NCI-H2196 (cell line): Measurements from ENCODE around the gene STRN4.
A peak's percentile ranks its signal among the peaks of the same experiment; 100 is the strongest.
"Not testable (repeated sequence)": the region's sequence is repeated elsewhere in the genome, so short reads cannot be mapped to it uniquely, and the experiment has no call there.

ENCODE experiments used
- DNase-seq: peaks from one replicate; lab custom pipeline; 2025; ENCODE audit not compliant: unreplicated experiment; lab: John Stamatoyannopoulos, UW

STRN4 gene, protein sequence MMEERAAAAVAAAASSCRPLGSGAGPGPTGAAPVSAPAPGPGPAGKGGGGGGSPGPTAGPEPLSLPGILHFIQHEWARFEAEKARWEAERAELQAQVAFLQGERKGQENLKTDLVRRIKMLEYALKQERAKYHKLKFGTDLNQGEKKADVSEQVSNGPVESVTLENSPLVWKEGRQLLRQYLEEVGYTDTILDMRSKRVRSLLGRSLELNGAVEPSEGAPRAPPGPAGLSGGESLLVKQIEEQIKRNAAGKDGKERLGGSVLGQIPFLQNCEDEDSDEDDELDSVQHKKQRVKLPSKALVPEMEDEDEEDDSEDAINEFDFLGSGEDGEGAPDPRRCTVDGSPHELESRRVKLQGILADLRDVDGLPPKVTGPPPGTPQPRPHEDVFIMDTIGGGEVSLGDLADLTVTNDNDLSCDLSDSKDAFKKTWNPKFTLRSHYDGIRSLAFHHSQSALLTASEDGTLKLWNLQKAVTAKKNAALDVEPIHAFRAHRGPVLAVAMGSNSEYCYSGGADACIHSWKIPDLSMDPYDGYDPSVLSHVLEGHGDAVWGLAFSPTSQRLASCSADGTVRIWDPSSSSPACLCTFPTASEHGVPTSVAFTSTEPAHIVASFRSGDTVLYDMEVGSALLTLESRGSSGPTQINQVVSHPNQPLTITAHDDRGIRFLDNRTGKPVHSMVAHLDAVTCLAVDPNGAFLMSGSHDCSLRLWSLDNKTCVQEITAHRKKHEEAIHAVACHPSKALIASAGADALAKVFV

DNA sequence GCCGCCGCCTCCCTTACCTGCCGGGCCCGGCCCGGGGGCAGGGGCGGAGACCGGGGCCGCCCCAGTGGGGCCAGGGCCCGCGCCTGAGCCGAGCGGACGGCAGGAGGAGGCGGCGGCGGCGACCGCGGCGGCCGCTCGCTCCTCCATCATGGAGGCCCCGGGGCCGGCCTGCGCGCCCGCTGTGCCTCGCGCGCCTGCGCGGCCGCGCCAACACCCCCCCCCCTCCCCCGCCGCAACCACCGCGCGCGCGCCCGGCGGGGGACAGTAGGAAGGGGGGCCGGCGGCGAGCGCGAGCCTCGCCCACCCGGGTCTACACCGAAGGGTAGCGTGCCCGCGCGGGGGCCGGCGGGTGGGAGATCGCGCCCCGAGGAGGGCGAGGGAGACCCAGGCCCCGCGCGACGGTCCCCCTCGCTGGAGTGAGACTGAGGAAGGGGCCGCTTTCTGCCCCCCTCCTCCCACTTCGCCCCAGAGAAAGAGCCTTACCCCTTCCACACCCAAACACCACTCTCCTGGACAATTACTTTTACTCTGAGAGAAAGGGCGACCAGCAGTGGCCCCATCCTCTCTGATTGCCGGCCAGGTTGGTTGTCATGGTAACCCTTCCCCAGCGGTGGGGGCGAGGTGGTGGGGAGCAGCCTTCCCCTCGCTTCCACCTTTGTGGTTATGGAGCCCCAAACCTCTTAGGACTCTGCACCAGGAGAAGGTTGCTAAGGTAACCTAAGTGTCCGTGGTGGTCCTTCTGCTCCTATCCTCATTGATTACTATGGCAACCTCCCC, at the start of gene STRN4:
TSS of gene STRN4 (minus strand) at position 170 of the 777 bp plus-strand sequence. CDS start at position 150, 20 bp downstream.
- DNase-seq = peak; percentile 77

DNA sequence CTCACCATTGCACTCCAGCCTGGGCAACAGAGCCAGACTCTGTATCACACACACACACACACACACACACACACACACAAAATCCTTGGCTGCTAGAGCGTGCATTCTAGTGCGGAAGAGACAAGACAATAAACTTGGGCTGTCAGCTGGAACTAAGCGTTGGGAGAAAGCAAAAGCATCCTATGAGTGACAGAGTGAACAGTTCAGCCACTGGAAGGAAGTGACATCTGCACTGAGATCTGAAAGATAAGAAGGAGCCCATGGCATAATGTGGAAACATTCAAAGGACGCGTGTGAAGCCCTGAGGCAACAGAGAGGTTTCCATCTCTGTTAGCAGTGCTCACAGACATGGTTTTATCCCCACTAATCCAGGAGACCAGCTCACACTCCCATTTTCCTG, 45.7 kb upstream of the STRN4 start:
- DNase-seq = no peak

DNA sequence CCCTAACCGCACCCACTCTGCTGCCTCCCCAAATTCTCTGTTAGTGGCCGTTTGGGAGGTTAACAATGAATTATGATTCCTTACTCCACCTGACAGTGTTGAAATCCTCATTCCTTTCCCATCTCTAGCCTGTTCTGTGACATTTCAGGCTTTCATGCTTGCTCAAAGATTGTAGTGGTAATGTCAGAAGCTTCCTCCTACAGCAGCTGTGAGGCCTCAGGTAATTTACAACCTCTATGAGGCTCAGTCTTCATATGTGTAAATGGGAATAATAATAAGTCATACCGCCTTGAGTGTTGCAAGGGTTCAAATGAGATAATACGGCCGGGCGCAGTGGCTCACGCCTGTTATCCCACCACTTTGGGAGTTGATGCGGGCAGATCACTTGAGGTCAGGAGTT, 43.1 kb upstream of the STRN4 start:
- no peak for DNase-seq

DNA sequence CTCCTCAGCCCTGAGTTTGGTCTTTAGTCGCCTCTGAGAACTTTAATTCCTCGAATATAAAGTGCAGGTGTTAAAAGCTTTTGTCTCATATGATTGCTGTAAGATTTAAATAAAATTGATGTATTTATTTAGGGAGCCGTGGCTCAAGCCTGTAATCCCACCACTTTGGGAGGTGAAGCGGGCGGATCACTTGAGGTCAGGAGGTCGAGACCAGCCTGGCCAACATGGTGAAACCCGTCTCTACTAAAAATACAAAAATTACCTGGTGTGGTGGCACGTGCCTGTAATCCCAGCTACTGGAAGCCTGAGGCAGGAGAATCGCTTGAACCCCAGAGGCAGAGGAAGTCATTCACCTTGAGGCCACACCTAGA, 42.7 kb upstream of the STRN4 start:
- DNase-seq = no peak

DNA sequence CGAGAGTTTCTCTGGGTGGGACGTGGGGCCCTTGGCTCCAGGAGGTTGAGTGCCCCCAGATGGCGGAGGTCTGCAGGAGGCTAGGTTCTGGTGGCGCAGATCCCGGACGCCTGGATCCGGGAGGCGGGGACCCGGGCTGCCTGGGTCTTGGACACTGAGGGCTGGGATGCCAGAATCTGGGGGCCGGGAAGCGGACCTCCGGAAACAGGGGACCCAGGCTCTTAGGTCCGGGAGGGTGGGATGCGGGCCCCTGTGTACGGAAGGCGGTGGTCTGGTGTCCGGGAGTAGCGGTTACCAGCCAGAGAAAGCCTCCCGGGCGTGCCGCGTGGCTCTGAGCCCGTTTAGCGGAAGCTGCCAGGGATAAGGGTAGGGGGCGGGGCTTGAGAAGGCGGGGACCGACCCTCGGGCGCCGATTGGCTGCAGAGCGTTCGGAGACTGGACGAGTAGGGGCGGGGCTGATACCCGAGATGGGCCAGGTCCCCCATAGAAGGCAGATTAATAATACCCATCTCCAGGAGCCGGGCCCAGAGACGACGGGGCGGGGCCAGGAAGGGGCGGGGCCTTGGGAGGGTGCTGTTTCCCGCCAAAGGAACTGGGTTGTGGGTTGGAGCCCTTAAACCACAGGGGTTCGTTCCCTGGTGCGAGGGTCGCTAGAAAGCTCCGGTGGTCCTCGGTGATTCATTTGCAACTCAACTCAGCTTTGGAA, 42.2 kb upstream of the STRN4 start, which contains the start of gene SLC1A5:
TSS of gene SLC1A5 (minus strand) at position 333 of the 706 bp plus-strand sequence. CDS start 629 bp downstream, outside the sequence.
- peak; percentile 97 for DNase-seq

DNA sequence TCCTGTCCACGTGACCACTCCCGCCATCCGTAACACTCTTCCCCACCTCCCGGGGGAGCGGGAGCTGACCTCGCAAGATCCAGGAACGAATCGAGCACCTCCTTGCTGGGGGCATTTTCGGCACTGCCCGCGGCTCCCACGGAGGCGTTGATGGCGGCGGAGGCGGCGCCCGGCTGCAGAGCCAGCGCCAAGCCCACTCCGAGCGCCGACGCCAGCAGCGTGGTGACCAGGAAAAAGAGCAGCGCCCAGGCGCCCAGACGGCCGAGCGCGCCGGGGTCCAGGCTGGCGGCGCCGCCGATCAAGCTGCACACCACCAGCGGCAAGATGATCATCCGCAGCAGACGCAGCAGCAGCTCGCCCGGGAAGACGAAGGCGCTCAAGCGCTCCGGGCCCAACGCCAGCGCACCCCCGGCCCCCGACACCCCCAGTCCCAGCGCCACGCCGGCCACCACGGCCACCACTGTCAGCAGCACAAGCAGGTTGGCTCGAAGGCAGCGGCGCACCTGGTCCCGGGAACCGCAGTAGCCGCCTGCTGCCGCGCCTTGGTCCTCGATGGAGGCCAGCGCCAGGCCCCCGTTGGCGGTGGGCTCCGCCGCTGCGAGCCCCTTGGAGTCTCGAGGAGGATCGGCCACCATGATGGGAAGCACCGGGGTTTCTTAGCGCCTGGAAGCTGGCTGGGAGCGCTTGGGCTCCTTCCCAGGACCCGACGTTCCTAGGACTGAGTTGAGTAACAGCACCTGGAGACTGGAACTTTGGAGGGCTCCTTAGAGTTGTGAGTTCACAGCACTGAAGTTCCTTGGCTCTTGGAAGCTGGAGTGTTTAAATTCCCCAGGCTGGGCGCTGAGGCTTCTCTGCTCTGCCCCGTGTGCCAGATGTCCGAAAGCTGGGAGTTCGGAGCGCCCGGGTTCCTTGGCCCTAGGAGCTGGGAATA, 41.3 kb upstream of the STRN4 start:
- DNase-seq = no peak

DNA sequence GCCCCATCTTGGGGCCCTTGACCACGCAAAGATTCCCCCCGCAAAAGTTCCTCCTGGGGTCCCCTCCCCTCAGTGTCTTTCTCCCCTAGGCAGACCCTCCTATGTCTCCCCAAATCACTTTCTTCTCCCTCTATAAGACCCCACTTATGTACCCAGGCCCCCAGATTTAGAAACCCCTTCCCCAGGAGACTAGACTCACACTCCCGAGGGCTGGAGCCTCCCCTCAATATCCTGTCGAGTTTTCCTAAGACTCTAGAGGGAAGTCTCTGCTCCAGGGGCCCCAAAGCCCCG, 40.7 kb upstream of the STRN4 start:
- DNase-seq = no peak

DNA sequence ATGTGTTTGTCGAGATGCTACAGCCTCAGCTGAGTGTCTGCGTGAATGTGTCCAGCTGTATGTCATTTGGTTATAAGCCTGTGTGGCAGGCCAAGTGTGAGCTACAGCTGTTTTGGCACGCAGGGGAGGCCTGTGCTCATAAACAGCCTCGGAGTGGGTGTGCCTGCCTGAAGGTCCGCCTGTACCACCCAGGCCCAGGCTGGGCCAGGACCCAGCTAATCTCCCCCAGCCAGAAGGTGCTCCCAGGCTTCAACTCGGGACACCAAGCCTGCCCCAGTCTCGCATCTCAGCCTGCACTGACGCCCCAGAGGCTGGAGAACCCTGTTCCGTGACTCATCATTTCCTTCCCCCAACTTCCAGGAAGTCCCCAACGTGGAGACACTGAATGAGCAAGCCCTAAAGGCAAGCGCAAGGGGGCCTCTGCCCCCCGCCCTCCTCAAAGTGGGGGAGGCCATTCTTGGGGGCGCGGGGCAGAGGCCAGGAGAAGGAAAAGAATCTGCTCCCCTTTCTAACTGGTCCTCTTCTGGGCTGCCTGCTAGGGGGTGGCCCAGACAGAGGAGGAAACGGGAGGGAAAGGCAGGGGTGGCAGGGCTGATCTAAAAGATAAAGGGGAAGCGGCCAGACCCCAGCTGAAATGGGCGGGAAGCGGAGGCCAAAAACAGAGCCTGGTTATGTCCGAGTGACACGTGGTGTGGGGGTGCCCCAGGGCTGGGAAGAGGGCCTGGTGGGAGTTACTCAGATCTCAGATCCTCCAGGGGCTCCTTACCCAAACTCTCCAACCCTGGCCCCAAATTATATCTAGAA, 40.2 kb upstream of the STRN4 start:
- DNase-seq = no peak

DNA sequence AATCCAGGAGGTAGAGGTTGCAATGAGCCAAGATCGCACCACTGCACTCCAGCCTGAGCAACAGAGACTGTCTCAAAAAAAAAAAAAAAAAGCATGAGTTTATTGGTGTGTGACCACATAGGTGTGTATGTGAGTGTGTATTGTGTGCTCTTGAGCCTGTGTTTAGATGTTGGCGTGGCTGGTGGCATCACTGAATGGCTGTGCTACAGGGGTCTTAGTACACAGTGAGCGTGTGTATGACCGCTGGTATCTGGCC, 39.7 kb upstream of the STRN4 start:
- no peak for DNase-seq

DNA sequence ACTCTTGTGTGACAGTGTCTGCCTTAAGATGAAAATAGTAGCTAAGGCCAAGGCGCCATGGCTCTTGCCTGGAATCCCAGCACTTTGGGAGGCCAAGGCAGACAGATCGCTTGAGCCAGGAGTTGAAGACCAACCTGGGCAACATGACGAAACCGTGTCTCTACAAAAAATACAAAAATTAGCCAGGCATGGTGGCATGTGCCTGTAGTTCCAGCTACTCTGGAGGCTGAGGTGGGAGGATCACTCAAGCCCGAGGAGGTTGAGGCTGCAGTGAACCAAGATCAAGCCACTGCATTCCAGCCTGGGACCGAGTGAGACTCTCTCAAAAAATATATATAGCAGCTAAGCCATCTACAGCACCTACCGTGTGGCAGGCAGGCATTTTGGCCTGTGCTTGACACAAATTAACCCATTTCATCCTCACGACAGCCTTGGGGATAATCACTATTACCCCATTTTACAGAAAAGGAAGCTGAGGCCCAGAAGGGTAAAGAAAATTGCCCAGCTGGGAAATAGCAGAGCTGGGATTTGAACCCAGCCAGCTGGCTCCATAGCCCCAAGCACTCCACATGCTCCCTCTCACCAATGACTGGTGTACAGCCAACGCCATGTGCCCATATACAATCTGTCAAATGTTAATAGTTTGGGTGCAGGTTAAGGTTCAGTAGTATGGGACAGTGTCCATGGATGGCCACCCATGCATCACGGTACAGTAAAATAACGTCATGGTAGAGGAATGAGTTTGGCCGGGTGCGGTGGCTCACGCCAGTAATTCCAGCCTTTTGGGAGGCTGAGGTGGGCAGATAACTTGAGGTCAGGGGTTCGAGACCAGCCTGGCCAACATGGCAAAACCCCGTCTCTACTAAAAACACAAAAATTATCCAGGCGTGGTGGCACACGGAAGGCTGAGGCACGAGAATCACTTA, 39.1 kb upstream of the STRN4 start:
- no peak for DNase-seq

DNA sequence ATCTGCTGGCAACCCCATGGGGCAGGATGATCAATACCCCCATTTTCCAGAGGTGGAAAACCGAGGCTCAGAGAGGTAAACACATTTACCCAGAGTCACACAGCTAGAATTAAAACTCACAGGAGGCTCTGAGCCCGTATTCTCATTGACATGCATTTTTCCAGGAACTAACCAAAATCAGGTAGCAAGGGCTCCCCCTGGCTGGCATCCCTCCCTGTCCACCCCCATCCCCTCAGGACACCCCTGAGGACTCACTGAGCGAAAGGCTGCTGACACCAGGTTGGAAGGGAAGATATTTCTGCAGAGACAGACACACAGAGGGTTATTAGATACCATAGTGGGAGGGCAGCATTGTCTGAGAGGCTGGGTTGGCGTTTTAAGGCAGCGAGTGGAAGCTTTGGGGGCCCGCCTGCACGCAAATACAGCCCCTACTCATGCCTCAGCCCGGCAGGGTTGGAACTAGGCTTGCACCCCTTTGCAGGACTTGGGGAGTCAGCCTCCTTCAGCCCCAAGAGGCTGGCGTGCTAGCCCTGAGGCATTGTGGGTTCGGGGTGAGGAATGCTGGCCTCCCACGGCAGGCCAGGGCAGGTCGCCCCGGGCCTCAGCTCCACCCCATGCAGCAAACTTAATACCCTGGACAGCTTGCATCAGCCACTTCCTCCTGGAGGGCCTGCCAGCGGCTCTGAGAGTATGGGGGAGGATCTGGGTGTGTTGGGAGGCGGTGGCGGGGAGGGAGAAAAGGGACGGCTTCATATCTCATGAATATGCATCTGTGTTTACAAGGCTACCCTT, 38.2 kb upstream of the STRN4 start:
- peak; percentile 77 for DNase-seq

DNA sequence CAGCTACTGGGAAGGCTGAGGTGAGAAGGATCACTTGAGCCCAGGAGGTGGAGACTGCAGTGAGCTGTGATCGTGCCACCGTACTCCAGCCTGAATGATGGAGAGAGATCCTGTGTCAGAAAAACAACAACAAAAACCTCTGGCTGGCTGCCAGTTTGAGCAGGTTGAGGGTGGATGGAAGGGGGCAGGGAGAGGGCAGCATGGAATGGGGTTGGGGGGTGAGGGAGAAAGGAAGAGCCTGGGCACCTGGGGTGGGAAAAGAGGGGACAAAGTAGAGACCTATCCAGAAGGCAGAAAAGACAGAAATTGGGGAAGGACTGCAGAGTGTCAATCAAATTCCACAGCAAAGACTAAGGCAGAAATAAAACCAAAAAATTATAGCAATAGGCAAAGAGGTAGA, 37.4 kb upstream of the STRN4 start:
- peak; percentile 54 for DNase-seq

DNA sequence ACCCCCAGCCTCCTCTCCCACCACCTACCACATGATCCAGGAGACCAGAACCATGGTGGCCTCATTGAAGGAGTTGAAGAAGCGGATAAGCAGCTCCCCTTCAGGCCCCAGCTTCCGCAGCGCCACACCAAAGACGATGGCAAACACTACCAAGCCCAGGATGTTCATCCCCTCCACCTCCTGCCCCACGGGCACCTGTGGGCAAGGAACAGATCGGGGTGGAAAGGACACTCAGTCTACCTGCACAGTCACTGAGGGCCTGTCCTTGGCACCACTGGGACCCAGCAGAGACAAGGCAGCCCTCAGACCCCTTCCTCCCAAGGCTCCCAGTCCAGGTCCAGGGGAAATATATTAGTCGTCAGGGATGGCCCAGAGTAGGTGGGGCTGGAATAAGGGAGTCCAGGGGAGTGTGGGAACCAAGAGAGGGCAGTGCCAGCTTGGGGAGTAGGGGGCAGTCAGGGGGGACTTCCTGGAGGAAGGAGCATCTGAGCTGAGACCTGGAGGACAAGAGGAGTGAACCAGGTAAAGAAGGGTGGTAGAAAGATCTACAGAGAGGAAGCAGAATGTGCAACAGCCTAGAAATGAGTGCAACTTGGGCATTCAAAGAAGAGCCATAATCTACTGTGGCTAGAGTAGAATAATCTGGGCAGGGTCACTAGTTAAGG, 36.2 kb upstream of the STRN4 start:
- no peak for DNase-seq

DNA sequence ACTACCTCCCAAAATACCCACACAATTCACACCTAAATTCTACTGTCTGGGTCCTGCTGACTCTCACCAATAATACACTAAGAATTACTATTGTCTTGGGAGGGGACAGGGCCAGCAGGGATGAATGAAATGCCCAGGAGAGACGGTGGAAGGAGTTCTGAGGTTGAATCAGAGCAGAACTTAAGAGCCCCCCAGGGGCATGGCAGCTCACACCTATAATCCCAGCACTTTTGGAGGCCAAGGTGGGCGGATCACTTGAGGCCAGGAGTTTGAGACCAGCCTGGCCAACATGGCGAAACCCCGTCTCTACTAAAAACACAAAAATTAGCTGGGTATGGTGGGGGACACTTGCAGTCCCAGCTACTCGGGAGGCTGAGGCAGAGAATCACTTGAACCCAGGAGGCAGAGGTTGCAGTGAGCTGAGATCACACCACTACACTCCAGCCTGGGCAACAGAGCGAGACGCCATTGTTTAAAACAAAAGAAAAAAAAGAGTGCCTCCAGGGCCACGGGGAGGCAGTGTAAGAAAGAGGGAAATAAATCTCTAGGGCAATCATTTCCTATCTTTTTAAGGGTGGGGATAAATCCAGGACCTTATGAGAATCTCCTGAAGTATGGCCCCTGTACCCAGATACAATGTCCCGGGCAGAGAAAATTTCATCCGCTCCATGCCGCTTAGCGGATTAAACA, 31.9 kb upstream of the STRN4 start:
- not testable (repeated sequence) for DNase-seq

DNA sequence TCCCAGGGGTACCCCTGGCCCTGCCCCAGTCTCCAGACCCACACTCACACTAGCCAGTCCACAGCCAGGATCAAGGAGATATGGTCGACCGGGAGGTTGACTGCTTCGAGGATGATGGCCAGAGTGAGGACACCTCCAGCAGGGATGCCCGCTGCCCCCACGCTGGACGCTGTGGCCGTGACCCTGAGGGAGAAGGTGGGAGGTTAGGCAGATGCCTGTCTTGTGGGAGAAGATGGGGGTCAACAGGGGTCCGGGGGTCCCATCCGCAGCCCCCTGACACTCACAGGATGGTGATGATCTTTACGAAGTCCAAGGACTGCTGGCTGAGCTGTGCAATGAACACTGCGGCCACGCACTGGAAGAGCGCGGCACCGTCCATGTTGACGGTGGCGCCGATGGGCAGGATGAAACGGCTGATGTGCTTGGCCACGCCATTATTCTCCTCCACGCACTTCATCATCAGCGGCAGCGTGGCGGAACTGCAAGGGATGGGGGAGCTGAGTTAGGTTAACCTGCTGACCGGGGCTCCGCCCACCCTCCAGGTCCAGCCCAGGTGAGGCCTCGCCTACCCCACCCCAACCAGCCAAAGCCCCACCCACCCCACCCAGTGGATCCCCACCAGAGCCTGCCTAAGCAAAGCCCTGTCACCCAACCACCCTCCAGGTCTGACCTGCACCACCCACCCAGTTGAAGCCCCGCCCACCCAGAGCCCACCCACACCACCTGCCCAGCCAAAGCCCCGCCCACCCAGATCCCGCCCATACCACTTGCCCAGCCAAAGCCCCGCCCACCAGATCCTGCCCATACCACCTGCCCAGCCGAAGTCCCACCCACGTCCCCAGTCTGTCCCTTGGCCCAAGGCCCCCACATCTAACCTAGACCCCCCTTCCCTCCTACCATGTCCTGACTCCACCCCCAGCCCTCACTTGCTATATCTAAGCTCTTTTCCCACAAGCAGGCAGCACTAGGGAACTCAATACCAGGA, 31.0 kb upstream of the STRN4 start:
- DNase-seq = no peak
